Measurements from ENCODE around the gene NBPF3.

NBPF3 gene

DNA sequence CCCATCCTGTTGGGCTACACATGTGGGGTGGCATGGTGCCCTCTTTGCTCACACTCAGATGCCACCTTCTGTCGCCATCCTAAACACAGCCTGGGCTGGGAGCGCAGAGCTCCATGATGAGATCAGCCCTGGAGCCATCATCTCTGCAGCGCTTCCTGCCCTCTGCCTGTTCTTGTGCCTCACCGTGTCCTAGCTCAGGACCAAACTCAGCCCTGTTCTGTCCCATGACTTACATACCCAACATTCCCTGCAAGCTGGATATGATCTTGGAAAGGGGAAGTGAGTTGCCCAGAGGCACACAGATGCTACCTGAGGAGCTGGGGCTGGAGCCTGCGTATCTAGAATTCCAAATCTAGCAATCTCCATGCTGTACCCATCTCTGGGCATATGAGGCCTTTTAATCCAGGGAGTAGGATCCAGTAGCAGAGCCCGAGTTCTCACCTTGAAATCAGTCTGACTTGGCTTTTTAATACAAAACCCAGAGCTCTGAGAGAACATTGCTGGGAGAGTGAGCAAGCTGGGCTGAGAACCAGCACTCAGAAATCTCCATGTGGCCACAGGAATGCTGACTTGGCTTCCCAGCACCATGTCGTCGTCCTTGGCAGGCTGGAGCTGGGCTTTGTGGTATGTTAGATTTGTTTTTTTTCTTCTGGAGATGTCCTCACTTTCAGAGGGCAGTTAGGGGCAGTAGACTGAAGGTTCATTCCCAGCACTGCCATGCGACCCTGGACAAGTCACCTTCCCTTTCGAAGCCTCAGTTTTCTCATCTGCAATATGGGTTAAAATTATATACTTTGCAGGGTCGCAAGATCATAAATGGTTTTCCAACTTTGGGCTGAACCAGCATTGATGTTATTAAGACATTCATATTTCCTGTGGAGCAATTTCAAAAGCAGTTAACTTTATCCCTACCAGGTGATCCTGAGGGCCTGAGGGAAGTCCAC is 71.9 kb downstream of the NBPF3 start:
- TF ChIP-seq GATA3 (IDR thresholded peaks at IDR 0.05; ENCODE audit: low read depth, low read length) = no peak
- TF ChIP-seq GATA2 (IDR thresholded peaks at IDR 0.05; ENCODE audit: low read depth, low read length) = no peak

DNA sequence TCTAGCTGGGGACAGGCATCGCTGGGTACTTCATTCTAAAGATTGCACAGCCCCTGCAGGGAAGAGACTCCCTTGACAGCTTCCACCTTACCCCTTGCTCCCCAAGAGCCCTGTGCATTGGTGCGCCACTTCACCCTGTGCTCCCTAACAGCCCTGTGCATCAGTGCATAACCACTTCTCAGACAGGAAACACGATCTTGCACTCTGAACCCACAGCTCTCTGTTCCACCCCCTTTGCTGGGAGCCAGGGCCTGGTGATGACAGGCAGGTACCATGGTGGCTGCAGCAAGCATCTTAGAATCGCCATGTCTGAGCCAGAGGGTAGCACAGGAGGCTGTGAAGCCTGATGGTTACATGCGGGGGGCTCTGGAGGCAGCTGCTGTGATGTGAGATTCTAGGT is 74.3 kb downstream of the NBPF3 start:
- TF ChIP-seq GATA2 (IDR thresholded peaks at IDR 0.05; ENCODE audit: low read depth, low read length) (no peak), GATA3 (IDR thresholded peaks at IDR 0.05; ENCODE audit: low read depth, low read length) (no peak)

DNA sequence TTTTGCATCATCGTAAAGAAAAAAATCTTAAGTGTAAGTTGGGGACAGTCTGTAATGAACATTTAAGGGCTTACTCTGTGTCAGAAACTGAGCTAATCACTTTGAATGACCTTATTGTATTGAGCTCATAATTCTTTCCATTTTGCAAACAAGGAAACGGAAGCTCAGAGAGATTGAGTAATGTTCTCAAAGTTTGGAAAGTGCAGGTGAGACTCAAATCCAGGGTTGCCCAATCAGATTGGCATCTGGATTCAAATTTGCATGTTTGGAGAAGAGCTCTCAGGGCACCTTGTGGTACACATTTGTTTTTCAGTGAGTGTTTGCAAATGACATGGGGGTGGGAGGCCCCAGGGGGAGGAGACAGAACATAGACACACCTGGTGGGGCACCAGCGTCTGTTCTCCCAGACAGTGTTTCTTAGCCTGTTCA is 77.2 kb downstream of the NBPF3 start:
- TF ChIP-seq GATA2 (IDR thresholded peaks at IDR 0.05; ENCODE audit: low read depth, low read length) (no peak), GATA3 (IDR thresholded peaks at IDR 0.05; ENCODE audit: low read depth, low read length) (no peak)

DNA sequence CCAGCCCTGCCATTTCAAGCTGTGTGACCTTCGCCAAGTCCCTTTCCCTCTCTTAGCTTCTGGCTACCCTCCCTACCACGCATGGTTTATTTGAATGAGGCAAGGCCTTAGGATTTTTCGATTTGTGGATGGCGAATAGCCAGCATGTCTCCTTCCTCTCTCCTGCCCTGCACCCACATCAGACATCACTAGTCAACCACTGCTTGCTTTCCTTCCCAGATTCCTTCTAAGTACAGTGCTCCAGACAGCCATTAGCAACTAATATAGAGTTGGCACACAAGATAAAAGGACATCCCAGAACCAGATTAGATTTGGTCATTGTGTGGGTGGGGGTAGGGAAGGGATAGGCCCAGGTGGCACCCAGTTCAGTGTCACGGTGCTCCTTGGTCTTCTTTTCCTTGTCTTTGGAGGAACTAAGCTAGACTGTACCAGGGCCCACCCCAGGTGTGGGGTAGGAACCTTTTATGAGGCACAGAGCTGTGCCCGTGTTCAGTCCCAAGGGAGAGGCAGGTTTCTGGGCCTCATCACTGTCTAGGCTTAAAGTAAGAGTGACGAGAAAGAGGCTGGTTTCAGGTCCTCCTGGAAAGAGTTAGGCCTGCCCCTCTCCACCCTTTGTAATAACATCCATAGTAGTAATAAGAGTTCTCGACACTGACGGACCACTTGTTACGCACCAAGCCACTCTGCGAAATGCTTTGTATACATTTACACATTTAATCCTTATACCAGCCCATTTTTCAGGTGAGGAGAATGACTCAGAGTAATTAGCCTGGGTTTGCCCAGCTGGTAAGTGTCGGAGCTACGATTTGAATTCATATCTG is 77.9 kb downstream of the NBPF3 start:
- TF ChIP-seq GATA3 (IDR thresholded peaks at IDR 0.05; ENCODE audit: low read depth, low read length) (no peak), GATA2 (IDR thresholded peaks at IDR 0.05; ENCODE audit: low read depth, low read length) (no peak)

DNA sequence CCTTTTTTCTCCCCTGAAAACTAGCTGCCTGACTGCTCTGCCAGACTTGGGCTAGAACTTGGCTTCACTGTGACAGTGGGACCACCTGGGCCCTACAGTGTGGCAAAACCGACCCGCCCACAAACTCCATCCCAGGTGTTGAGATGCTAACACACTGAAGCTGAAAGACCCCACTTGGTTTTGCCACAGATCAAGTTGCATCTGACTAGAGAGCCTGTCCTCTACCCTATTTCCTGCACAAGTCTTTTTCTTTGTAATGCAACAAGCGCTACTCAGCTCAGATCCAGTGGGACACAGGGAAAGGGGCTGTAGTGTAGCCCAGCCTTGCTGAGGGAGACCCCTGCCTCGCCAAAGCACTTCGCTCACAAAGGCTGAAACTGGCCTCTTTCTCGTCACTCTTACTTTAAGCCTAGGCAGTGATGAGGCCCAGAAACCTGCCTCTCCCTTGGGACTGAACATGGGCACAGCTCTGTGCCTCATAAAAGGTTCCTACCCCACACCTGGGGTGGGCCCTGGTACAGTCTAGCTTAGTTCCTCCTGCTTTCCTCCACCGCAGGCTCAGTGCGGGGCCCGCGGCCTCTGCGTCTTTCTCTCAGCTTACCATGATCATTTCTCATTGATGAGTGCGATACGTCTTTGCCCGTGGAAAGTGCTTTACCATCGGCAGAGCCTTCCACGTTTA is 79.0 kb downstream of the NBPF3 start:
- no peak for TF ChIP-seq GATA2 (IDR thresholded peaks at IDR 0.05; ENCODE audit: low read depth, low read length)
- TF ChIP-seq GATA3 (IDR thresholded peaks at IDR 0.05; ENCODE audit: low read depth, low read length) = no peak

DNA sequence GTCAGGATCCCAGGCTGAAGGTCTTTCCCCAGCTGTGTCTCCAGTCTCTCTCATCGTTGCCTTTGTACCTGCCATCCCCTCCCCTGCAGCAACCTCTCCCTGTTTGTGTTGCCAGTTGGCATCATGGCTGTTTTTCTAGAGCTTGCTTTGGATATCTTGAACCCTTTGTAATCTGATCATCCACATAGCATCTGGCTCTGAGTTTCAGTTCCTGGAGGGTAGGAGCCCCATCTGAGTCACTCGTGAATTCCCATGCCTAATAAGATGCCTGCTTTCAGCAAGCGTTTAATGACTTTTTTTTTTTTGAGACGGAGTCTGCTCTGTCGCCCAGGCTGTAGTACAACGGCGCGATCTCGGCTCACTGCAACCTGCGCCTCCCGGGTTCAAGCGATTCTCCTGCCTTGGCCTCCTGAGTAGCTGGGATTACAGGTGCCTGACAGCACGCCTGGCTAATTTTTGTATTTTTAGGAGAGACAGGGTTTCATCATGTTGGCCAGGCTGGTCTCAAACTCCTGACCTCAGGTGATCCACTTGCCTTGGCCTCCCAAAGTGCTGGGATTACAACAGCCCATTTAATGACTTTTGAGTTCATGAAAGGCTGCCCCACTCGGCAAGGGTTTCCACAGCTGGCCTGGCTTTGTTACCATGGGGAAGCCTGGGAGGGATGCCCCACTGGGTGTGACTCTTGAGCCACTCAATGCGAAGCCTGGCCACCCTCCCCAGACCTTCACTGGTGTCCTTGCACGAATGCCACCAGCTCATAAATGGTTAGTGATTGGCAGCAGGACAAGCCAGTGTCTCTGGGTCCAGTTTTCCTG is 81.2 kb downstream of the NBPF3 start:
- TF ChIP-seq GATA3 (IDR thresholded peaks at IDR 0.05; ENCODE audit: low read depth, low read length) (no peak), GATA2 (IDR thresholded peaks at IDR 0.05; ENCODE audit: low read depth, low read length) (no peak)

DNA sequence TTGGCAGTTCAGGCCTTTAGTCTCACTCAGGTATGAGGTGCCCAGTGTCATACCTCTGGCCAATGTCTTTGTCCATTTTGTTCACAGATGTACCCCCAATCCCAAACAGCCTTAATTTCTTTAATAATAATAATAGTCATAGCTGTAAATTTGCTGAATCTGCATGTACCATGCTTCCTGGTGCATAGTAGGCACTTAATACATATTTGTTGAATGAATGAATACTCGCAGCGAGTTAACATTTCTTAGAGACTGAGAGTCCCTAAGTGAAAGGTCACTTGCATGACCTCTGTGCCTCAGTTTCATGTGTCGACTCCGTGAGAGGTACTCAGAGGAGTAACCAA is 81.8 kb downstream of the NBPF3 start:
- TF ChIP-seq GATA3 (IDR thresholded peaks at IDR 0.05; ENCODE audit: low read depth, low read length) (no peak), GATA2 (IDR thresholded peaks at IDR 0.05; ENCODE audit: low read depth, low read length) (no peak)

DNA sequence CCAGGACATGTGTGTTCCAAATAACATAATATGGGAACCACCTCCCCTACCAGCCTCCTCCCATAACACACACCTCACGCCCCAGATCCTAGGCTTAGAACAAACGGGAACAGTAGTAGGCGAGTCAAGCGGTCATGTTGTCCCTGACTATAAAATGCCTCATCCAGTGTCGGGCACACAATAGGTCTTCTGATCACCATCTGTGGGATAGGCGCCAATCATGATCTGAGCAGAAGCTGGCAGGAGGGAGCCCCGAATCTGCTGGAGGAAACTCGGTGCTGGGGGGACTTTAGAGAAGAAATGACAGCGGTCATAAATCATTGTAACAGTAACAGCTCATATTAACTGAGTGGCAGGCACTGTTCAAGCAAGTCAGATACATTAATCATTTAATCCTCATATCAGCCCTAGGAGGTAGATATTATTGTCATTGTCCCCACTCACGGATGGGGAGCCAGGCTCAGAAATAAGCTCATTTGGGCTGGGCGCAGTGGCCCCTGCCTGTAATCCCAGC is 82.6 kb downstream of the NBPF3 start:
- TF ChIP-seq GATA3 (IDR thresholded peaks at IDR 0.05; ENCODE audit: low read depth, low read length) = no peak
- no peak for TF ChIP-seq GATA2 (IDR thresholded peaks at IDR 0.05; ENCODE audit: low read depth, low read length)

DNA sequence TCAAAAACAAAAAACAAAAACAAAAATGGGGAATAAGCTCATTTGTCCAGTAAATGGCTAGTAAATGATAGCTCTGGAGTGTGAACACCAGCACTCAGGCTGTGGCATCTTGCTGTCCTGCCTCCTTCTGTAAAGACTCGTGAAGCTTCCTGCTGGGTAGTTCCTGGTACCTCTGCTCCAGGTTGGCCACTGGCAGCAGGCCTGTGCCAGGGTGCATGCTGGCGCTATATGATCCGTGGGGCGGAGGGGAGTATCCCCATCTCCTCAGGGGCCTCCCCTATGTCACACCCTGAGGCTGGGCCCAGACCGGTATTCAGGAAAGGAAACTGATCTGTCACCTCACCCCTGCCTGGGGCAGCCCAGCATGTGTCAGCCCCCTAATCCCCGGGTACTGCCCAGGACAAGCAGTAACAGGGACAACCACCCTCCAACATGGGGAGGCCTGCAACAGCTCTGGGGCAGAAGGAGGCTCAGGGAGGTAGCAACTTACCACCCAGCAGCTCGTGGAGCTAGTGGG is 83.4 kb downstream of the NBPF3 start:
- TF ChIP-seq GATA3 (IDR thresholded peaks at IDR 0.05; ENCODE audit: low read depth, low read length) (no peak), GATA2 (IDR thresholded peaks at IDR 0.05; ENCODE audit: low read depth, low read length) (no peak)

DNA sequence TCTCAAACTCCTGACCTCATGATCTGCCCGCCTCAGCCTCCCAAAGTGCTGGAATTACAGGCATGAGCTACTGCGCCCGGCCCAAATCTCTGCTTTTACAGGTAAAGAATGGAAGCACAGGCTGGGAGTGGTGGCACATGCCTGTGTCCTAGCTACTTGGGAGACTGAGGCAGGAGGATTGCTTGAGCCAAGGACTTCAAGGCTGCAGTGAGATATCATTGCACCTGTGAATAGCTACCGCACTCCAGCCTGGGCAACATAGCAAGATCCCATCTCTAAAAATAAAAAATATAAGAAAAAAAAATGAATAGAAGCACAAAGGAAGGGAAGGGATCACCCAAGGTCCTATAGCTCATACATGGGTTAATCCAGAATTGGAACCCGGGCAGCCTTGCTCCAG is 84.3 kb downstream of the NBPF3 start:
- TF ChIP-seq GATA3 (IDR thresholded peaks at IDR 0.05; ENCODE audit: low read depth, low read length) (no peak), GATA2 (IDR thresholded peaks at IDR 0.05; ENCODE audit: low read depth, low read length) (no peak)

DNA sequence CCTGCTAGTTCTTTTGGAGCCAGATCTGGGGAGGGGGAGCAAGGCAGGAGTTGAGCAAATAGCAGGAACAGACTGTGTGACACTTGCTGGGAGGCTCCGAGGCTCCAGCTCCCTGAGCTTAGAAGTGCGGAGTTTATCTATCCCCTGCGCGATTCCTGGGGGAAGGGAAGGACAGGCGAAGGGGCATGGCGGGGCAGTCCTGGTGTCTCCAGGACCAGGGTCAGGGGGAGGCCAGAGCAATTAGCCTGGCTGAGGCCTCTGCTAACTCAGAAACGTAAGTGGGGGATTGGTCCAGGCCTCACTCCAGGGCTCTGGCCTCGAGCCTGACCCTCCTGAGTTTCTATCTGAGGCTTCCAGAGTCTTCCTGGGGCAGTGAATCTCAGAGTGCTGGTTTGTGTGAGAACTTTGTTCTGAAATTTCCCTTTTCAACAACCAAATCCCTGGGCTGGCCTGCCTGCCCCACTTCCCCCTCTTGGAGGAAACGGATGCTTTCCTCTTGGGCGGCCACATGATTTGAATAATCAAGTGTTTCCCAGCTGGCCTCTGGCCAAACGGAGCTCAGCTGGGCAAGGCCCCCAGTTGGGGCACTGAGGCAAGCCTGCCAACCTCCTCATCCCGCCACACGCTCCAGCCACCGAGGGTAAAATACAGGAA is 84.9 kb downstream of the NBPF3 start:
- TF ChIP-seq GATA2 (IDR thresholded peaks at IDR 0.05; ENCODE audit: low read depth, low read length) = no peak
- TF ChIP-seq GATA3 (IDR thresholded peaks at IDR 0.05; ENCODE audit: low read depth, low read length) = no peak

DNA sequence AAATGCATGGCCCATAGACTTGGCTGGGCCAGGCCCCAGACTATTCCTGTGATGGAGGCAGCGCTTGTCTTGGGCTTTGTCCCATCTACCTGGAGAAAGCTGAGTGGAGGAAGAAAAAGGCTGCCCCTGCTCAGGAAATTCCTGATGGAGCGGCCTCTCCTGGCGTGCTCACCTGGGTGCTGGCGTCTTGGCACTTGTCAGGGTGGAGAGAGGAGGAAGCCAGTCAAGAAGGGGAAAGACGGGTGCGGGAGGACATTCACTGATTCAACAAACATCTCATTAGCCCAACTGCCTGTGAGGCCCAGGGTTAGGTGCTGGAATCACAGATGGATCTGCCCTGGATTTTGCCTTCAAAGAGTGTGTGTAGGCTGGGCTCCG is 85.4 kb downstream of the NBPF3 start:
- TF ChIP-seq GATA2 (IDR thresholded peaks at IDR 0.05; ENCODE audit: low read depth, low read length) = no peak
- TF ChIP-seq GATA3 (IDR thresholded peaks at IDR 0.05; ENCODE audit: low read depth, low read length) = no peak

DNA sequence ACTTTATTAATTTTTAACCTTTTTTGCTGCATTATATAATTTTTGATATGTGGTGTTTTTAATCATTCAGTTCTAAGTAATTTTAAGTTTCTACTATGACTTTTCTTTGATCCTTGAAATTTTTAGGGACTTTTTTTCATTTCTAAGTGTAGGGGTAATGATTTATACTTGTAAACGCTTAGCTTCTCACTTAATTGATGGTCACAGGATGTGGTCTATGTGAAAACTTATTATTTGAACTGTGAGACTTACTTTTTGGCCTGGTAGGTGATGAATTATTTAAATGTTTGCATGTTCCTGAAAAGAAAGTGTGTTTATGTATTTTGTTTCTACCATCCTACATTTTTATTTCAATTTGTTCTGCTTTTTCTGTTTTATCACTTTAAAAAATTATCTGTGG is 86.5 kb downstream of the NBPF3 start:
- TF ChIP-seq GATA2 (IDR thresholded peaks at IDR 0.05; ENCODE audit: low read depth, low read length) (no peak), GATA3 (IDR thresholded peaks at IDR 0.05; ENCODE audit: low read depth, low read length) (no peak)
